ENCODE data around the gene RHBDL3. TPM values are rescaled to one million over a fixed set of nuclear protein-coding genes. Genes with fewer than 3 reads are reported as not detected.
A peak's percentile ranks its signal among the peaks of the same experiment; 100 is the strongest.

The RHBDL3 gene
- total RNA-seq, 1 experiment from 2014 or later, result 13.2 TPM

DNA sequence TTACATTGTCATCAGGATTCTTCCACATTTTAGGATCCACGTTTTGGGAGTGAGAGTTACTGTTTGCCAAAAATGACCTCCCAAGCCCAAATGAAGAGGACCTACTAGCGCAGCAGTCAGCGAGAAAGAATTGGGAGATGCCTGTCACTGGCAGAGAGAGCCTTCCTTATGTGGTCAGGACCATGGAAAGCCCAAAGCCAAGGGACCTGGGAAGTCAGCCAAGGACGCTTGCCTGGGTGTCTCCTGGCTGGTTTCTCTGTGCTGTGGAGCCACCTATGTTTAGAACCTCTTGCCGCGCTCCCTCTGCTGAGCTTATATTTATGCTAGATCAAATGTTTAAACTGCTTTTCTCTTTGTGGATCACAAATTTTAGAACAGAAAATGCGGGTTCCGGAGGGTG lies 24.9 kb upstream of the RHBDL3 start:
- Mint-ChIP-seq H3K4me1 (peaks cover 11% of the 10 kb centered on the region; the same call in 1 of the 2 replicates), H3K9me3 (peaks cover 8% of the 10 kb centered on the region; the same call in 1 of the 2 replicates), H3K27me3 (ENCODE audit: low read depth) (no peaks in the 10 kb centered on the region; the same call in 1 of the 2 replicates), H3K27ac (no peak overlapping the region), H3K4me3 (no peak overlapping the region), H3K36me3 (no peaks in the 10 kb centered on the region)
- CTCF ChIA-PET, result interaction anchor here (0.6 to 2.8 kb wide), 8 partner anchors 12 to 233 kb away, joined by 3 to 14 read pairs (median 4); partner anchors contain the start of genes LRRC37B and PSMD11
- POLR2A ChIA-PET, result interaction anchor here (1.0 kb wide), 1 partner anchor 13 kb away, joined by 3 read pairs; no protein-coding TSS in a partner anchor
- DNase-seq (ENCODE audit: low spot score), result no peak
- TF ChIP-seq, protein P1, sequence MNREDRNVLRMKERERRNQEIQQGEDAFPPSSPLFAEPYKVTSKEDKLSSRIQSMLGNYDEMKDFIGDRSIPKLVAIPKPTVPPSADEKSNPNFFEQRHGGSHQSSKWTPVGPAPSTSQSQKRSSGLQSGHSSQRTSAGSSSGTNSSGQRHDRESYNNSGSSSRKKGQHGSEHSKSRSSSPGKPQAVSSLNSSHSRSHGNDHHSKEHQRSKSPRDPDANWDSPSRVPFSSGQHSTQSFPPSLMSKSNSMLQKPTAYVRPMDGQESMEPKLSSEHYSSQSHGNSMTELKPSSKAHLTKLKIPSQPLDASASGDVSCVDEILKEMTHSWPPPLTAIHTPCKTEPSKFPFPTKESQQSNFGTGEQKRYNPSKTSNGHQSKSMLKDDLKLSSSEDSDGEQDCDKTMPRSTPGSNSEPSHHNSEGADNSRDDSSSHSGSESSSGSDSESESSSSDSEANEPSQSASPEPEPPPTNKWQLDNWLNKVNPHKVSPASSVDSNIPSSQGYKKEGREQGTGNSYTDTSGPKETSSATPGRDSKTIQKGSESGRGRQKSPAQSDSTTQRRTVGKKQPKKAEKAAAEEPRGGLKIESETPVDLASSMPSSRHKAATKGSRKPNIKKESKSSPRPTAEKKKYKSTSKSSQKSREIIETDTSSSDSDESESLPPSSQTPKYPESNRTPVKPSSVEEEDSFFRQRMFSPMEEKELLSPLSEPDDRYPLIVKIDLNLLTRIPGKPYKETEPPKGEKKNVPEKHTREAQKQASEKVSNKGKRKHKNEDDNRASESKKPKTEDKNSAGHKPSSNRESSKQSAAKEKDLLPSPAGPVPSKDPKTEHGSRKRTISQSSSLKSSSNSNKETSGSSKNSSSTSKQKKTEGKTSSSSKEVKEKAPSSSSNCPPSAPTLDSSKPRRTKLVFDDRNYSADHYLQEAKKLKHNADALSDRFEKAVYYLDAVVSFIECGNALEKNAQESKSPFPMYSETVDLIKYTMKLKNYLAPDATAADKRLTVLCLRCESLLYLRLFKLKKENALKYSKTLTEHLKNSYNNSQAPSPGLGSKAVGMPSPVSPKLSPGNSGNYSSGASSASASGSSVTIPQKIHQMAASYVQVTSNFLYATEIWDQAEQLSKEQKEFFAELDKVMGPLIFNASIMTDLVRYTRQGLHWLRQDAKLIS (CRISPR knock-in tag; IDR thresholded peaks at IDR 0.05; ENCODE audit: borderline replicate concordance), result no peak
- TF ChIP-seq, protein P2, sequence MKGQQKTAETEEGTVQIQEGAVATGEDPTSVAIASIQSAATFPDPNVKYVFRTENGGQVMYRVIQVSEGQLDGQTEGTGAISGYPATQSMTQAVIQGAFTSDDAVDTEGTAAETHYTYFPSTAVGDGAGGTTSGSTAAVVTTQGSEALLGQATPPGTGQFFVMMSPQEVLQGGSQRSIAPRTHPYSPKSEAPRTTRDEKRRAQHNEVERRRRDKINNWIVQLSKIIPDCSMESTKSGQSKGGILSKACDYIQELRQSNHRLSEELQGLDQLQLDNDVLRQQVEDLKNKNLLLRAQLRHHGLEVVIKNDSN (CRISPR knock-in tag; IDR thresholded peaks at IDR 0.05), result no peak
- TF ChIP-seq, protein P3, sequence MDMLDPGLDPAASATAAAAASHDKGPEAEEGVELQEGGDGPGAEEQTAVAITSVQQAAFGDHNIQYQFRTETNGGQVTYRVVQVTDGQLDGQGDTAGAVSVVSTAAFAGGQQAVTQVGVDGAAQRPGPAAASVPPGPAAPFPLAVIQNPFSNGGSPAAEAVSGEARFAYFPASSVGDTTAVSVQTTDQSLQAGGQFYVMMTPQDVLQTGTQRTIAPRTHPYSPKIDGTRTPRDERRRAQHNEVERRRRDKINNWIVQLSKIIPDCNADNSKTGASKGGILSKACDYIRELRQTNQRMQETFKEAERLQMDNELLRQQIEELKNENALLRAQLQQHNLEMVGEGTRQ (CRISPR knock-in tag; IDR thresholded peaks at IDR 0.05), result no peak
- TF ChIP-seq, protein P4, sequence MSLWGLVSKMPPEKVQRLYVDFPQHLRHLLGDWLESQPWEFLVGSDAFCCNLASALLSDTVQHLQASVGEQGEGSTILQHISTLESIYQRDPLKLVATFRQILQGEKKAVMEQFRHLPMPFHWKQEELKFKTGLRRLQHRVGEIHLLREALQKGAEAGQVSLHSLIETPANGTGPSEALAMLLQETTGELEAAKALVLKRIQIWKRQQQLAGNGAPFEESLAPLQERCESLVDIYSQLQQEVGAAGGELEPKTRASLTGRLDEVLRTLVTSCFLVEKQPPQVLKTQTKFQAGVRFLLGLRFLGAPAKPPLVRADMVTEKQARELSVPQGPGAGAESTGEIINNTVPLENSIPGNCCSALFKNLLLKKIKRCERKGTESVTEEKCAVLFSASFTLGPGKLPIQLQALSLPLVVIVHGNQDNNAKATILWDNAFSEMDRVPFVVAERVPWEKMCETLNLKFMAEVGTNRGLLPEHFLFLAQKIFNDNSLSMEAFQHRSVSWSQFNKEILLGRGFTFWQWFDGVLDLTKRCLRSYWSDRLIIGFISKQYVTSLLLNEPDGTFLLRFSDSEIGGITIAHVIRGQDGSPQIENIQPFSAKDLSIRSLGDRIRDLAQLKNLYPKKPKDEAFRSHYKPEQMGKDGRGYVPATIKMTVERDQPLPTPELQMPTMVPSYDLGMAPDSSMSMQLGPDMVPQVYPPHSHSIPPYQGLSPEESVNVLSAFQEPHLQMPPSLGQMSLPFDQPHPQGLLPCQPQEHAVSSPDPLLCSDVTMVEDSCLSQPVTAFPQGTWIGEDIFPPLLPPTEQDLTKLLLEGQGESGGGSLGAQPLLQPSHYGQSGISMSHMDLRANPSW (CRISPR knock-in tag; conservative IDR thresholded peaks at IDR 0.05; ENCODE audit: low read depth), result no peak
- TF ChIP-seq ZNF138 (CRISPR knock-in tag; conservative IDR thresholded peaks at IDR 0.05), result no peak
- no peak for TF ChIP-seq NR3C1 (CRISPR knock-in tag; conservative IDR thresholded peaks at IDR 0.05; ENCODE audit: low read depth)
- TF ChIP-seq IRF2 (CRISPR knock-in tag; IDR thresholded peaks at IDR 0.05; ENCODE audit: borderline replicate concordance, low read depth), result no peak
- TF ChIP-seq ZNF263 (CRISPR knock-in tag; IDR thresholded peaks at IDR 0.05; ENCODE audit: low read depth), result no peak
- TF ChIP-seq RELA (CRISPR knock-in tag; IDR thresholded peaks at IDR 0.05; ENCODE audit: borderline replicate concordance), result no peak
- TF ChIP-seq RORB (CRISPR knock-in tag; IDR thresholded peaks at IDR 0.05), result no peak
- TF ChIP-seq ELF4 (CRISPR knock-in tag; IDR thresholded peaks at IDR 0.05; ENCODE audit: low read depth), result no peak
- peak; percentile 70 for ATAC-seq

DNA sequence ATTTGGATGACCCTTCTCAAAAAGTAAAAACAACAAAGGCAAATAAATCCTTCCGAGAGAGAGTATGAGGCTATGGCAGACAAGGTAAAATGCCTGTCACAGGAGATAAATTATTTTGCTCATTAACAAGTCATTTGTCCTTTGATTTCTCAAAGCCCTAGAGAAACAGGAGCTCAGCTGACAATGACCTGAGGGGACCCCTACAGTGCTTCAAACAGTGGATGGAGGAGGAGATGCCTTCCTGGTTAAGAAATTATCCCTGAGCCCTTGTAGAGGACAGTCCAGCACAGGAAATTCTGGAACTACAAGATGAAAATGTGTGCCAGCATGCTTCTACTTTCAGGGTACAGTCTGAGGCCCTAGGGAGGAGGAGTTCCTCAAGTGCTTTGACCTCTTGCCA lies 24.0 kb upstream of the RHBDL3 start:
- no peaks in the 10 kb centered on the region; the same call in 1 of the 2 replicates for H3K27me3 Mint-ChIP-seq (ENCODE audit: low read depth)
- DNase-seq (ENCODE audit: low spot score), result no peak
- H3K4me3 Mint-ChIP-seq, result no peak overlapping the region
- H3K9me3 Mint-ChIP-seq, result peaks cover 8% of the 10 kb centered on the region; the same call in 1 of the 2 replicates
- no peaks in the 10 kb centered on the region for H3K36me3 Mint-ChIP-seq
- CTCF ChIA-PET, result interaction anchor here (0.6 to 2.8 kb wide), 11 partner anchors 11 to 234 kb away, joined by 3 to 14 read pairs (median 3); partner anchors contain the start of genes LRRC37B and PSMD11
- POLR2A ChIA-PET, result no interaction called here
- no peak for ATAC-seq
- H3K27ac Mint-ChIP-seq, result no peak overlapping the region
- peaks cover 11% of the 10 kb centered on the region; the same call in 1 of the 2 replicates for H3K4me1 Mint-ChIP-seq
- TF ChIP-seq ZNF121 (CRISPR knock-in tag; IDR thresholded peaks at IDR 0.05), result no peak
- TF ChIP-seq, protein P2 (CRISPR knock-in tag; IDR thresholded peaks at IDR 0.05), result no peak
- no peak for TF ChIP-seq OVOL2 (CRISPR knock-in tag; IDR thresholded peaks at IDR 0.05; ENCODE audit: borderline replicate concordance)
- TF ChIP-seq, protein P5, sequence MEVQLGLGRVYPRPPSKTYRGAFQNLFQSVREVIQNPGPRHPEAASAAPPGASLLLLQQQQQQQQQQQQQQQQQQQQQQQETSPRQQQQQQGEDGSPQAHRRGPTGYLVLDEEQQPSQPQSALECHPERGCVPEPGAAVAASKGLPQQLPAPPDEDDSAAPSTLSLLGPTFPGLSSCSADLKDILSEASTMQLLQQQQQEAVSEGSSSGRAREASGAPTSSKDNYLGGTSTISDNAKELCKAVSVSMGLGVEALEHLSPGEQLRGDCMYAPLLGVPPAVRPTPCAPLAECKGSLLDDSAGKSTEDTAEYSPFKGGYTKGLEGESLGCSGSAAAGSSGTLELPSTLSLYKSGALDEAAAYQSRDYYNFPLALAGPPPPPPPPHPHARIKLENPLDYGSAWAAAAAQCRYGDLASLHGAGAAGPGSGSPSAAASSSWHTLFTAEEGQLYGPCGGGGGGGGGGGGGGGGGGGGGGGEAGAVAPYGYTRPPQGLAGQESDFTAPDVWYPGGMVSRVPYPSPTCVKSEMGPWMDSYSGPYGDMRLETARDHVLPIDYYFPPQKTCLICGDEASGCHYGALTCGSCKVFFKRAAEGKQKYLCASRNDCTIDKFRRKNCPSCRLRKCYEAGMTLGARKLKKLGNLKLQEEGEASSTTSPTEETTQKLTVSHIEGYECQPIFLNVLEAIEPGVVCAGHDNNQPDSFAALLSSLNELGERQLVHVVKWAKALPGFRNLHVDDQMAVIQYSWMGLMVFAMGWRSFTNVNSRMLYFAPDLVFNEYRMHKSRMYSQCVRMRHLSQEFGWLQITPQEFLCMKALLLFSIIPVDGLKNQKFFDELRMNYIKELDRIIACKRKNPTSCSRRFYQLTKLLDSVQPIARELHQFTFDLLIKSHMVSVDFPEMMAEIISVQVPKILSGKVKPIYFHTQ (CRISPR knock-in tag; IDR thresholded peaks at IDR 0.05), result no peak
- TF ChIP-seq, protein P6, sequence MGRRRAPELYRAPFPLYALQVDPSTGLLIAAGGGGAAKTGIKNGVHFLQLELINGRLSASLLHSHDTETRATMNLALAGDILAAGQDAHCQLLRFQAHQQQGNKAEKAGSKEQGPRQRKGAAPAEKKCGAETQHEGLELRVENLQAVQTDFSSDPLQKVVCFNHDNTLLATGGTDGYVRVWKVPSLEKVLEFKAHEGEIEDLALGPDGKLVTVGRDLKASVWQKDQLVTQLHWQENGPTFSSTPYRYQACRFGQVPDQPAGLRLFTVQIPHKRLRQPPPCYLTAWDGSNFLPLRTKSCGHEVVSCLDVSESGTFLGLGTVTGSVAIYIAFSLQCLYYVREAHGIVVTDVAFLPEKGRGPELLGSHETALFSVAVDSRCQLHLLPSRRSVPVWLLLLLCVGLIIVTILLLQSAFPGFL (CRISPR knock-in tag; IDR thresholded peaks at IDR 0.05; ENCODE audit: borderline replicate concordance), result no peak
- no peak for TF ChIP-seq TP53 (CRISPR knock-in tag; IDR thresholded peaks at IDR 0.05)
- TF ChIP-seq, protein P7, sequence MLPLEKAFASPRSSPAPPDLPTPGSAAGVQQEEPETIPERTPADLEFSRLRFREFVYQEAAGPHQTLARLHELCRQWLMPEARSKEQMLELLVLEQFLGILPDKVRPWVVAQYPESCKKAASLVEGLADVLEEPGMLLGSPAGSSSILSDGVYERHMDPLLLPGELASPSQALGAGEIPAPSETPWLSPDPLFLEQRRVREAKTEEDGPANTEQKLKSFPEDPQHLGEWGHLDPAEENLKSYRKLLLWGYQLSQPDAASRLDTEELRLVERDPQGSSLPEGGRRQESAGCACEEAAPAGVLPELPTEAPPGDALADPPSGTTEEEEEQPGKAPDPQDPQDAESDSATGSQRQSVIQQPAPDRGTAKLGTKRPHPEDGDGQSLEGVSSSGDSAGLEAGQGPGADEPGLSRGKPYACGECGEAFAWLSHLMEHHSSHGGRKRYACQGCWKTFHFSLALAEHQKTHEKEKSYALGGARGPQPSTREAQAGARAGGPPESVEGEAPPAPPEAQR (CRISPR knock-in tag; IDR thresholded peaks at IDR 0.05), result no peak
- TF ChIP-seq ESRRA (CRISPR knock-in tag; IDR thresholded peaks at IDR 0.05; ENCODE audit: borderline replicate concordance), result no peak
- TF ChIP-seq NFE2L1 (CRISPR knock-in tag; IDR thresholded peaks at IDR 0.05), result no peak
